Effector CD4-positive, alpha-beta T cell (primary cell): Measurements from ENCODE around the gene FAM83E.
A peak's percentile ranks its signal among the peaks of the same experiment; 100 is the strongest.

Experiments used
- DNase-seq: peaks from one replicate; pipeline ENCODE4 v3.0.0-alpha.2; 2020

FAM83E gene

DNA sequence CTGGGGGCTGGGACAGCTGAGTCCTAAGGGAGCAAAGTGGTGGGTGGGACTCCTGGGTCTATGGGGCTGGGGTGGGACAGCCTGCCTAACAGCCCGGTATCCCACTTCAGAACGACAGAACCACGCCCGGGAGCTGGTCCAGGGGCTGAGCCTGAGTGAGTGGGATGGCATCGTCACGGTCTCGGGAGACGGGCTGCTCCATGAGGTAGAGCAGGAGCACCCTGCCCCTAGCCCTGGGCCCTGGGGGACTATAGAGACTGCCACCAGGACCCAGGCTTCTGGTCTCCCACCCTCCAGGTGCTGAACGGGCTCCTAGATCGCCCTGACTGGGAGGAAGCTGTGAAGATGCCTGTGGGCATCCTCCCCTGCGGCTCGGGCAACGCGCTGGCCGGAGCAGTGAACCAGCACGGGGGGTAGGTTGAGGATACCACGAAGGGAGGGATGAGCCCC lies 13.0 kb upstream of the FAM83E start:
- DNase-seq = no peak

DNA sequence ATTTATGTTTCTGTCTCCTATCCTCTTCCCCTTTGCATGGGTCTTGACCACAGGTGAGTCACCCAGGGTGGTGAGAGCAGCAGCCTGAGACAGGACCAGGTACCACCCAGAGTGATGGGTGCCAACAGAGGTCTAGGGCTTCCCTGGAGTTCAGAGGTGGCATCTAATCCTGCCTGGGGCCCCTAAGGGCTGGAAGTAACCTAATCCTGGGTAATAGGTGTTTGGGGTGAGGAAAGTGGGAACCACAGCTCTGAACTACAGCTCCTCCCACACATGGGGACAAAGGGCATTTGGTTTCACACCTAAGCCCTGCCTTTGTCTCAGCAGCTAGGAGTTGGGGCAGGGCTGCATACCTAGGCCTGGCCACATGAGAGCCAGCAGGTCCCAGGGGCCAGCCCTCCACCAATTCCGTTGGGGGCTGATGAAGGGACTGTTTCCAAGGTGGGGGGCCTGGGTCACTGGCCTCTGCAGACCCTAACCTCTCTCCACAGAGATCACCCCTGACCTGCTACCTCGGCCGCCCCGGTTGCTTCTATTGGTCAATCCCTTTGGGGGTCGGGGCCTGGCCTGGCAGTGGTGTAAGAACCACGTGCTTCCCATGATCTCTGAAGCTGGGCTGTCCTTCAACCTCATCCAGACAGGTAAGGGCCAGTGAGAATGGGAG lies 12.5 kb upstream of the FAM83E start:
- DNase-seq = no peak

DNA sequence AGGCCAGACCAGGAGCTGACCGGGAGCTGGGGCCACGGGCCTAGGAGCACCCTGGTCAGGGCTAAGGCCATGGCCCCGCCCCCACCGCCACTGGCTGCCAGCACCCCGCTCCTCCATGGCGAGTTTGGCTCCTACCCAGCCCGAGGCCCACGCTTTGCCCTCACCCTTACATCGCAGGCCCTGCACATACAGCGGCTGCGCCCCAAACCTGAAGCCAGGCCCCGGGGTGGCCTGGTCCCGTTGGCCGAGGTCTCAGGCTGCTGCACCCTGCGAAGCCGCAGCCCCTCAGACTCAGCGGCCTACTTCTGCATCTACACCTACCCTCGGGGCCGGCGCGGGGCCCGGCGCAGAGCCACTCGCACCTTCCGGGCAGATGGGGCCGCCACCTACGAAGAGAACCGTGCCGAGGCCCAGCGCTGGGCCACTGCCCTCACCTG lies 11.0 kb upstream of the FAM83E start:
- no peak for DNase-seq

DNA sequence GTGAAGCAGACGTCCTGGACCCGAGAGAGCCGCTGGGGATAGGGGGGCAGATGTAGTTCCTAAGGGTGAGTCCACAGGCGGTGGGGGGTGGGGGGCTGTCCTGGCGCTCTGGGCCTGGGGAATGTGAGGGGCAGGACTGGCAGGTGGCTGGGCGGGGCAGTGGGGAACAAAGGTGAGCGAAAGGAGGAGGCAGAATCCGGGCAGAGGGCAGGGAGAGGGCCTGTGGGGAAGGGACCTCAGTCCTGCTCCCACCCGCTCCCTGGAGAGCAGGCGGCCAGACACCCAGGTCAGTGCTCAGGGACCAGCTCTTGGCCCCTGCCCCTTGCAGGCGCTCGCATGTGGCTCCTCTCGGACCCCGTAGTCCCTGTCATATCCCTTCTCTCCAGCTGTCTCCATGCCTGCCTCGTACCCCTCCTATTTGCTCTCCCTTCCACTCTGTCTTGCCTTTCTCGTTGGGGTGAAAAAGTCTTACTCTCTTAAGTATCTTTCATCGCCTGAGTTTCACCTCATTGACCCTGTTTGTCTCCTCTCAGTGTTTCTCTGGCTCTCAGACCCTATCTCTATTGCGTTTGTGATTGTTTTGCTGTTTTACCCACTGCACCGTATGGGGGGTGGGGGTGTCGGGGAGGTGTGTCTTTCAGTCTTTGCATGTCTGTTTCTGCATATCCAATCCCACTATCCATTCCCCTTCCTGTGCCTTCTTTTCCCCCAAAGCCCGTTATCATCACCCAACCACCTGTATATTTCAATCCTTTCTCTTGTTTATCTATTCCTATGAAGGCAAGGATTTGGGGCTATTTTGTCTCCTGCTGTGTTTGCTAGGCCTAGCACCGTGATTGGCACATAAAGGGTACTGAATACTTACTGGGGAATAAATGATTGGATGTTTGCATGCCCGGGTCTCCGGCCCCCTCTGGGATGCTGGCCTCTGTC lies 10.2 kb upstream of the FAM83E start:
- DNase-seq = no peak

DNA sequence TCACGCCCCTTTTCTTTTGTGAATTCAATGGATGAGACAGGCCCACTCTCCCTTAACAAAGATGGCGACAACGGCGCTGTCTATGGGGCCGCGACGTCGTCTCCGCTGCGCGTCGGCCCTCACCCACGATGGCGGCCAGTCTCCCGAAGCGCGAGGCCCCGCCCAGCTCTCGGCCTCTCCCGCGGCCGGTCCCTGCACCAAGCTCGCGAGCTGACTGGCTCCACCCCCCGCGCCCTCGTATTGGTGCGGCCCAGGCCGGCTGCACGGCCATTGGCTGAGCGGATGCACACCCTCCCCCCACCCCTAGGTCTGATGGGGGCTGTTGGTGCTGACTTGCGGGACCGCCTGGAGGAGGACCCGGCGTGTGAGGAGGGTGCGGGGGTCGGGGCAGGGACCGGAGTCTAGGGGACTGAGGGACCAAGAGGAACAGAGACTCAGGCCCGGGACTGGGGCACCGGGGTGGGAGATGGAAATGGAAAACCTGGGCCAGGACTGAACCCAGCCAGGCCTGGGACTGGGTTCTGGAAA lies 9.3 kb upstream of the FAM83E start:
- peak; percentile 89 for DNase-seq

DNA sequence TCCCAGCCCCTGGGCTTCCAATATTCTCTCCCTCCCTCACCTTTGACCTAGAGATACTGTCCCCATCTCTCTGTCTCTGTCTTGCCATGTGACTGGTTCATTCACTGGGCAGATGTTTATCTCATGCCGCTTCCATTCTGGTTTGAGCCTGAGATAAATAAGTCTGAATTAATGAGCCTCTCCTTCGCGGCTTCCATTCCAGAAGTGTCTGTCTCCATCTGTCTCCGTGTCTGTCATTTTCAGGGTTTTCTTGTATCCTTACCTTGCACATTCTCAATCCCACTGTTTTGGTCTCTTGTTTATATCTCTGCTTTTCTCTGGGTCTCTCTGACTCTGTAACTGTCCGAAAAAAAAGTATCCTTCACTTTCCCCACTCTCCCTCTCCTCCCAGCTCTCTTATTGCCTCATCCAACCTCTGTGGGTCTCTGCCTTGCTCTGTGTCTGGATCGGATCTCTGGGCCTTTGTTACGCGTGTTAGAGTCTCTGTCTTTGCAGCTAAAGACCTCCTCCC lies 8.7 kb upstream of the FAM83E start:
- DNase-seq = no peak

DNA sequence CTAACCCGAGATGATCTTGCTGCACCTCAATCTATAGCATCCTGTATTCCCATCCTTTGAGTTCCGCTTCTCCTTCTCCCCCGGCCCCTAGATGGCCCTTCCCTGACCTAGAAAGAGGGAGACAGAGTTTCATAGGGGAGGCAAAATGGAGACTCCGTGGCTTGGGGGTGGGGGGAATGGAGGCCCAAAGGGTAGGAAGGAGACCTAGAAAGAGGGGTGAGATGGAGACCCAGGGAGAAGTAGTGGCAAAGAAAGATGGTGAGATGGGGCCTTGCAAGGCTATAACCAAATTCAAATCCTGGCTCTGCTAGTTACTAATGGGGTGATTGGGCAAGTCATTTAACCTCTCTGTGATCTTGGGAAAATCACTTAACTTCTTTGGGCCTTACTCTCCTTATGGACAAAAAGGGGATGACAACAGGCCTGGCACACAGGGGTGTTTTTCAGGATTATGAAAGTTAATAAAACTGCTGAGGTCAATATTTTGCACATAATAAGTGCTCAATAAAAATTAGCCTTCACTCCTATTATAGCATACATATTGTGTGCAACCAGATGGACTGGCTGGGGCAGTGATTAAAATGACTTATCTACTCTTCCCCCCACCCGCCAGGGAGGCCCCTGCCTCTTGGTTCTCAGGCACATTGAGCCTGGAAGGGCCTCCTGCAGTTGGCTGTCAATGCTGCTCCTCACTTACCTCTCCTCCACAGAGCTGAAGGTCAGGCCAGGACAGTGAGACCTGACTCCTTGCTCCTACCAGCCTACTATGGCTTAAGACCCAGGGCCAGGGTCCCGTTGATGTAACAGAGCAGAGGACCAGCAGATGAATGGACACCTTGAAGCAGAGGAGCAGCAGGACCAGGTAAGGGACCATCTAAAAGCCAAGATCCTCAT lies 5.1 kb upstream of the FAM83E start:
- no peak for DNase-seq

DNA sequence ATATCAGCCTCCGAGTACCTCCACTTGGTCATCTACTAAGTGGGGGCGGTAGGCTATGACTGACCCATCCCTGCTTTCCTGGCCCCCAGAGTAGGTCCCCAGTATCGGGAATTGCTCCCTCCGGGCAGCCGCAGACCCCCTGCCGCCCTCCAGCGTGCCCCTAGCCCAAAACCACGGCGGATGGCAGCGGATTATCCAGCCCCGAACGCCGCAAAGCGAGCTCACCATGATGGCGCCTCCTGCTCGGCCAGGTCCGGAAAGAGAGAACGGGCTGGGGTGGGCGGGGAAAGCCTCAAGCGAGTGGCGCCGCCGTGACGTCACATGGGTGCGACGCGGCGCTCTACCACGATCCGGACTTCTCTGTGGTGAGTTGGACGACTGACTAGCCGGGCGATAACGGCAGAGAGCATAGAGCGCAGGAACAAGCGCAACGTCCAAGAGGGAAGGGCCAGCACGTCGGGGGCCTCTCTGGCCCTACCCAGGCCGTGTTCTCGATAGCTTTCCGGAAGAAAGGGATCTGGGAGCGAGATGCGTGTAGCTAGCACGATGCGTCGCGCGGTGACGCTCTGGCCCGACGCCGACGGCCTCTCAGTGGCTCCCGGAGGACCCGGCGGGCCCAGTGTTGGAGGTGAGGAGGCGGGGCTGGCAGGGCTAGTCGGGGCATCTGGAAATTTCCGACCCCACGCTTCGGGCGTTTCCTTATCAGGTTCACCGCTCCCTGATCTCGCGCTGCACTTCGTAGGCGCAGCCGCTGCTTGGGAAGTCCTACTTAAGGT lies 4.2 kb upstream of the FAM83E start, which contains the start of the genes RPL18 and SPHK2:
Gene RPL18, minus strand, starts transcription at position 263 of the 776 bp plus-strand sequence. Its CDS starts 35 bp downstream, at position 228.
Gene SPHK2, plus strand, starts transcription at position 591 of the 776 bp plus-strand sequence. CDS start 1,009 bp downstream, outside the sequence.
- DNase-seq = peak; percentile 91

DNA sequence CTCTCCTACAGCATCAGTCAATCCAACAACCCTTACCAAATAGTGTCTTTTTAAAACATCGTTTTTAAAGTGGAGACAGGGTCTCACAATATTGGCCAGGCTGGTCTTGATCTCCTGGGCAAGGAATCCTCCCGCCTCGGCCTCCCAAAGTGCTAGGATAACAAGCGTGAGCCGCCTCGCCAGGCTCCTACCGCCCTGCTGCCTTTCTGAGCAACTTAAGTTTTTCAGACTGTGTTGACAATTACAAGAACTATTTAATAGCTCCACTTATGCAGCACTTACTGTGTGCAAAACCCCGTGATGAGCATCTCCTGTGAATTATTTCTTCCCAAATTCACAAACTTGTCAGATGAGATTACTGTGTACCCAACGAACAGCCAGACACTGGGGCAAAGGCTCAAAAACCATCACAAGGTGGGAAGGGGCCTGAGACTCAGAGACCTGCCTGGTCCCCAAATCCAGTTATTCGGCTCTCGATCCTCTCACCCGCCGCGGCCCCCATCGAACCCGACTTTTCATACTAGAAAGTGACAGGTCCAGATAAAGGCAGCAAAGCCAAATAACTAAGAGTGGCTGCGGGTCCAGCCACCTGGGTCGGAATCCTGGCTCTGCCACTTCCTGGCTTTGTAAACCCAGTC lies 3.5 kb upstream of the FAM83E start:
- DNase-seq = no peak

DNA sequence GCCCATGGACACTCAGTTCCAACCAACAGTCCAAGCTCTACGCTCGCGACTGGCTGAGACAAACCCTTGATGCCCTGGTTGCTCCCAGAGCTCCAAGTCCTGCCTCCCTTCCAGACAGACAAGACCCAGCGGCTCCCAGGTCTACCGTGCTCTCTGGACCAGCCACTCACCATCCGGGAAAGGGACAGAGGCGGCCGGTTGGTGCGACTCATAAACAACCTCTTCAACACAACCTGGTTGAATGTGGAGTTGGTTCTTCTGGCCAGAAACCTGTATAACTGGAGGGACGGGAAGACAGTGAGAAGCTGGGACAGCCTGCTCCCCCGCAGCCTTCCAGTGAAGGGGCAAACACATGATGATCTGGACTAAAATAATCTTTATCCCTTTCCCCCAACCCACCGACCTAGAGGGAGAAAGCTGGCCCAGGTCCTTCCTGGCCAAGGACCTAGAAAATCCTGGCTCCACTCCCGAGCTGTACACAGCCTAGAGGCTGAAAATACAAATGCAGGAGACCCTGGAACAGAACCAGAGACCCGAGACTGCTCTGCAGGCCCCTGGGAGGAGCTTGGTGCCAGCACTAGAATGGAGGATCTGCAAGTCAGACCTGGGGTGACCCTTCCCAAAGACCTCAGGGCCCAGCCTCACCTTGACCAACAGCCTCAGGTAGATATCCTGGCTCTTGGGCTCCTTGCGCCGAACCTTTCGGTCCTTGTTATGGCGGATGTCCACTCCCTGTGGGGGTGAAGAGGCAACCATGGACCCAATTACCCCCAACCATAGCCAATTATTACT lies 2.5 kb upstream of the FAM83E start:
- no peak for DNase-seq

DNA sequence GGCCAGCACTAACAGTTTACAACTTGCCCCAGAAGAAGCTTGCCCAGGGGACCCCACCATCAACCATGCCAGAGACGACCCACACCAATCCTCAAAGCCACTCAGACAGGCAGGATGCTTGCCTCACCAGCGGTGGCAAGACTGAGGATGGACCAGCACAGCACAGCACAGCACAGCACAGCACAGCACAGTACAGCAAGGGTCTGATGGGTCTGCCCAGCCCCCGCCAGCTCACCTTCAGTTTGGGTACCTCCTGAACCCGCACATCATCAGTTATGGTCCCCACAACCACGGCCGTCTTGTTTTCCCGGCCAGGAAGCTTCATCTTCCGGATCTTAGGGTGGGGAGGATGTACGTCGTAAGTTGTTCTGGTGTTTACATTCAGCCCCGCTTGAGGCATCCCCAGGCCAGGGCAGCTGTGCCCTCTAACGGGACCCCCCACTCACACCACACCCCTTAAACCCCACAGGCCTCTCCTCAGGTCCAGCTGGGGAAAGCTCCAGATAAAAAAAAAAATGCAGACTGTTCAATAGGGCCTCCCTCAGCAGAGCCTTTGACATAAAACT lies 1.7 kb upstream of the FAM83E start:
- no peak for DNase-seq

DNA sequence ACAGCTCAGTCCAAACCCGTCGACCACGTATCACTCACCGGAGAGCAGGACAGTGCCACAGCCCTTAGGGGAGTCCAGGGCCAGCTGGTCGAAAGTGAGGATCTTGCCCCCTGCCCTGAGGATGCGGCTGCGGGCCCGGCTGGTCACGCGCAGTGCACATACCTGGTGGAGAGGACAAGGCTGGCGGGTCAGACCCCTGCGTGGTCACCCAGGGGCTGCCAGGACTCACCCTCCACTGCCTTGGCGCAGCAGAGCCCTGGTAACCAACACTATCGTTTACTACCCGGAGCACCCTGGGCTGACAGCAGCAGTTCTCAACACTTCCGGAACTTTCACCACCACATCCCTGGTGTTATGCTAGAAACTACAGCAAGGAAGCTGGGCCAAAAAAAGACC lies 1.2 kb upstream of the FAM83E start:
- DNase-seq = no peak

DNA sequence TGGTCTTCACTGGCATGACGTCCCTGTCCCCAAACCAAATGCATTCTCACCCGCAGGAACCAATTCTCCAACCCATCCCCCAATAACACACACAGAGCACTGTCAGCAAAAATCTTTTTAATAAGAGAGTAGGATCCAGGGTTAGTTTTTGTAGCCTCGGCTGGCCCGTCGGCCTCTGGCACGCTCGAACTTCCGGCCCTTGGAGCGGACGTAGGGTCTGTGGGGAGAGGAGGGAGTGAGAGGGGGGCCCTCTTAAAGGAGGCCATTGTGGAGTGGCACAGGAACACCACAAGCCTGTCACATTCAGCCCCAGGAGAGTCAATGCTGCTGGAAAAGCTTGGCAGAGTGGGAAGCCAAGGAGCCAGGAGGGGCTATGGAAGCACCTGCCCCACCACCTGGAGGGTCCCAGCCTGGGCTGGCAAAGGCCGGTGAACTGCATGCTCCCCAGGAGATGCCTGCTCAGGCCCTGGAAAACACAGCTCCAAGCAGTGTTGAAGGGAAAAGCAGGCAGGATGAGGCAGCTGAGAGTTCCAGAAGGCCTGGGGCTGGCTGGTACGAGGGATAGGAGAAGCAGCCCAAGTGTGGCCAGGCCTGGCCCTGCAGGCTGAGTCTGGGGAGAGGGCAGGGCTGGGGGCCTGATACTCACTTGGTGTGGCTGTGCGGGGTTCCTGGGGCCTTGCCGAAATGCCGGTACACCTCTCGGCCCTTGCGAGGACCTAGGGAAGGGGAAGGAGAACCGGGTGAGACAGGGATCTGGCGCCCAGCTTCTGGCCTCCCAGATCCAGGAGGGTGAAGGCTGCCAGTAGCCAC lies 560 bp upstream of the FAM83E start:
- DNase-seq = no peak

DNA sequence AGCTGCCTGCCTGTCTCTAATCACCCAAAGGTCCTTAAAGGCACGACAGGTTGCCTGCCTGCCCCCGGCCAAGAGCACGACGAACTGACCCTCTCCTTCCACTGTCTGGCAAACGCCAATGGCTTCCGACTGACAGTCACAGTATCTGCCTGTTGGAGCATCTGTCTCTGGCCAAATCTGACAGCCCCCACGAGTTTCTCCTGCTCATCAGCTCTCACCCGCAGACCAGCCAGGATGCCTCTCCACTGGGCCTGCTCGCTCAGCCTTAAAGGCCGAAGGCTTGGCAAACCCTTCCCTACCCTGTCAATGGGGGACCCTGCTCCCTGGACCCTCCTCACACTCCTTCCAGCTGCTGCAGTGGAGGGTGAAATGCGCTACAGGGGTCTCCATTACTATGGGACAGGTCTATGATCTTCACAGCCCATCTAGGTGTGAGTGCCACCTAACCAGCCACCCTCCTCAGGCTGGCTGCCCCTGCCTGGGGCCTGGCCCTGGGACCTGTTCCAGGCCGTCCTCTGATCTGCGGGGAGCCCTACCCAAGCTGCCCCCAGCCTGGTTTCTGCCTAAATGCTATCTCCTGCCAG lies 932 bp downstream of the FAM83E start:
- no peak for DNase-seq

DNA sequence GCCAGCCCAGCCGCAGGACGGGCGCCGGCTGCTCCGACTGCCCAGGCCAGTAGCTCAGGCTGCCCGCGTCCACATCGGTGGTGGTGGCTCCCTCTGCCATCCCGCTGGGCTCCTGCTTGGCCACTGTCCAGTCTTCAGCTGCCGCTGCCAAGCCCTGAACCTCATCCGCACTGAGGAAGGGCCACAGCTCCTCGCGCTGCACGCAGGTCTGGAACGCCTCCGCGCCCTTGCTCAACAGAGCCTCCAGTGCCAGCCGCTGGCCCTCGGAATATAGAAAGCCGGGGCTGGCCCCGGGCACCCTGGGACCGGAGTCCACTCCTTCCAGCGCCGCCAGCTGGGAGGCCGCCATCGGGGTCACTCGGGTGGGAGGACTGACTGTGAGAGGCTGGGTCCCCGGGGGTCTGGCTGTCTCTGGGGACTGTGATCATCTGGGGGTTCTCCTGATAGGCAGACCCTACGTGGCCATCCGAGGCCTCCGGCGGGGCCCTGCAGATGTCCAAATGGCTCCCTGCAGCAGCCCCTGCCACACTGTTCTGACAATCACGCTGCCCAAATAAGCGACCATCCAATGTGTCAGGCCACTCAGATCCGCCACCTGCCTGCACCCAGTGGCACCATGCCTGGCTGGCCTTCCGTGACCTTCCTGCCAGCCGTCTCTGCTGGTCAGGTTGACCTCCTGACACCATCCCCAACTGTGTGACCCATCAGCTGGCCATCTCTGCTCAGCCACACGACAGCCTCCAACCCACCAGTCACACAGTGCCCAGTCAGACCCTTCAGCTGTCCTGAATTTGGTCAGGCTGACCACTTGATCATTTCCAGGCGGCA lies 1.6 kb downstream of the FAM83E start:
- no peak for DNase-seq

DNA sequence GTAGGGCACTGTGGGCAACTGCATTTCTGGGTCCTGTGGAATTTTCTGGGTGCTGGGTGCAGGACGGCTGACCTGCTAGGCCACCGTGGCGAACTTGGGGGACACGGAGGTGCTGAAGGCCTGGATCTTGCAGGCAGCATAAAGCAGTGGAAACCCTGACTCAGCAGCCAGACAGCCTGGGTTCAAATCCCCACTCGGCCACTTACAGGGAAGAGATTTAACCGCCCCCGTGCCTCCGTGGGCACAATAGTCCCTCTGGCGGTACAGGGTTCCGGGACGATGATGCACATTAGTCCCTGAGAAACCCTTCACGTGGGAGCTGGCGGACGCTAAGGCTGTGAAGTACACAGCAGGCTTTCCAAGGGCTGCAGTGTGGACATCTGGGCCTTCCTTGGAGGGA lies 3.0 kb downstream of the FAM83E start:
- DNase-seq = no peak

DNA sequence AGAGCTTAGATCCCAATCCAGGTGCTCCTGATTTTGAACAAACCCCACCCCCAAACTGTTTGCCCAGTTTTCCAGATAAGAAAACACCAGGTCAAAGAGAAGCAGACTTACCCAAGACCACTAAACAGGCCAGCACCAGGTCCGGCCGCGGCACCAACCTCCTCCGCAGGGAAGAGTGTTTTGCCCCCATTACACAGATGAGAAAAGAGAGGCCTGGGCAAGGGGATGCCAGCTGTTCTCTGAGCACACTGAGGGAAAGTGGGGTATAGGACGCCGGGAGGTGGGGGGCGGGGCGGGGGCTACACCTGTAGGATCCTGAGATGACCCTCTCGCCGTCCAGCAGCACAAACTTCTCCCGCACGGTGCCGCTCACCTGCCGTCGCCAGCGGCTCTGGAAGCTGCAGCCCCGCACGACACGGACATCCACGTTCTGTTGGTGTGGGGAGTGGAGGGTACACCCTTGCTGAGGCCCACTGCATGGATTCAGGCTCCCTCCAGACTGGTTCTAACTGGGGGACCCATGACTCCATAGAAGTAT lies 5.2 kb downstream of the FAM83E start:
- no peak for DNase-seq
